ENCODE results near the gene BLMH.

GRCh38 chr17:30222721-30223175 is 69.0 kb downstream of the BLMH start:
- TF ChIP-seq CTCF (IDR thresholded peaks at IDR 0.05; ENCODE audit: low read depth, low read length, poor library complexity, severe bottlenecking) (no peak), EZH2phosphoT487 (IDR thresholded peaks at IDR 0.05; ENCODE audit: borderline replicate concordance, low read length) (no peak)

Data from DOHH2 (cell line).